CD4-positive, alpha-beta memory T cell (primary cell): ENCODE data around the gene LBHD1. TPM values are rescaled to one million over a fixed set of nuclear protein-coding genes. Genes with fewer than 3 reads are reported as not detected.
"Not testable (repeated sequence)": the region's sequence is repeated elsewhere in the genome, so short reads cannot be mapped to it uniquely, and the experiment has no call there.

Source experiments
- CTCF ChIA-PET: fragments of 350-600 bp; sonication (Branson Sonifier 250); formaldehyde crosslinking; loops from one replicate; lab custom pipeline; 2021; ENCODE audit warnings: inconsistent platforms; ENCODE audit not compliant: partially characterized antibody; lab: Charles Lee
- POLR2A ChIA-PET: fragments of 350-600 bp; sonication (Branson Sonifier 250); formaldehyde crosslinking; loops from one replicate; lab custom pipeline; 2021; ENCODE audit not compliant: partially characterized antibody; lab: Charles Lee
- DNase-seq, 5 donors: peaks; one replicate each; pipeline versions ENCODE4 v3.0.0 to v3.0.0-alpha.2; 2020 to 2022; ENCODE audit warnings: mixed read lengths in 1 of 5
- H3K27ac ChIP-seq: one replicate; pipeline ENCODE4 v1.7.0; 2013; ENCODE audit warnings: low read depth, low read length
- H3K27me3 ChIP-seq: 2 replicates; pipeline ENCODE4 v1.7.0; 2013; ENCODE audit warnings: mild to moderate bottlenecking, low read length, moderate library complexity; ENCODE audit not compliant: insufficient read depth
- H3K36me3 ChIP-seq: 2 replicates; pipeline ENCODE4 v1.7.0; 2013; ENCODE audit warnings: mild to moderate bottlenecking, low read length, moderate library complexity; ENCODE audit not compliant: insufficient read depth
- H3K4me1 ChIP-seq: 2 replicates; pipeline ENCODE4 v1.7.0; 2013; ENCODE audit warnings: mild to moderate bottlenecking, low read length, moderate library complexity; ENCODE audit not compliant: insufficient read depth
- H3K4me3 ChIP-seq, 2 donors: one replicate each; pipeline ENCODE4 v1.7.0; 2013; ENCODE audit warnings: low read length in 2 of 2, mild to moderate bottlenecking in 1 of 2
- H3K9me3 ChIP-seq, 2 donors: one replicate each; pipeline ENCODE4 v1.7.0; 2013; ENCODE audit warnings: low read length in 2 of 2, control low read depth in 1 of 2; ENCODE audit not compliant: control insufficient read depth in 1 of 2
- H3K27ac Mint-ChIP-seq, 7 donors: one replicate each; pipeline ENCODE4 v1.8.0; 2020 to 2021; ENCODE audit warnings: mixed read lengths in 7 of 7, mild to moderate bottlenecking in 6 of 7, inconsistent platforms in 3 of 7, moderate library complexity in 3 of 7
- H3K27me3 Mint-ChIP-seq, 2 donors: one replicate each; pipeline ENCODE4 v1.8.0; 2020 to 2021; ENCODE audit warnings: mixed read lengths in 2 of 2
- H3K36me3 Mint-ChIP-seq, 2 donors: one replicate each; pipeline ENCODE4 v1.8.0; 2020 to 2021; ENCODE audit warnings: mixed read lengths in 2 of 2, inconsistent platforms in 1 of 2, mild to moderate bottlenecking in 1 of 2
- H3K4me1 Mint-ChIP-seq, 4 donors: one replicate each; pipeline ENCODE4 v1.8.0; 2020 to 2021; ENCODE audit warnings: mixed read lengths in 4 of 4, mild to moderate bottlenecking in 1 of 4
- H3K4me3 Mint-ChIP-seq, 8 donors: one replicate each; pipeline ENCODE4 v1.8.0; 2020 to 2021; ENCODE audit warnings: mixed read lengths in 8 of 8, mild to moderate bottlenecking in 7 of 8, moderate library complexity in 6 of 8, inconsistent platforms in 3 of 8
- H3K9me3 Mint-ChIP-seq, 8 donors: one replicate each; pipeline ENCODE4 v1.8.0; 2020 to 2021; ENCODE audit warnings: mixed read lengths in 8 of 8, mild to moderate bottlenecking in 5 of 8, inconsistent platforms in 3 of 8, moderate library complexity in 1 of 8
- intact Hi-C: fragments of 100-400 bp; cut with micrococcal nuclease; formaldehyde crosslinking; loops from one replicate; pipeline ENCODE4 v1.15.1; 2023
- polyA plus RNA-seq, 2 donors: library from polyadenylated mRNA; unstranded; fragments of 300-500 nt; fragmentation: Illumina TruSeq; gene quantifications; one replicate each; pipeline ENCODE4 v1.2.3, GENCODE V29; 2021
- total RNA-seq, 2 experiments: library from RNA; stranded (reverse); gene quantifications; one replicate each; pipeline ENCODE4 v1.2.3, GENCODE V29; 2021

The LBHD1 gene
- total and polyA plus RNA-seq, 4 experiments from 2014 or later, result 2.4 to 28.6 (median 14.7) TPM

DNA sequence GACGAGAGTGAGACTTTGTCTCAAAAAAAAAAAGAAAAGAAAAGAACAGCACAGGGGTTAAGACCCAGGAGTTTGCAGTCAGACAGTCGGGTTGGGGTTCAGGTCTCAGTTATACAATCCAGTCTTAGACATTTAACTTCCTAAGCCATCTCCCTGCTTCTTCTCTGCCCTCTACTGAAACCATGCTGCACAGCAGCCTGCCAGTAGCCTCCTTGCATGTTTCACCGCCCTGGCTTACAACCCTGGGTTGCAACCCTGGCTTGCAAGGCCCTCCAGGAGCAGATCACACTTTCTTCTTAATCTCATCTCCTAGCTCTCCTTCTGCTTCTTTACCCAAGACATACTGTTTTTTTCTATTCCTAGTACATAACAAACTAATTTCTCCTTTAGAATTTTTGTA, 44.4 kb downstream of the LBHD1 start:
- H3K9me3 Mint-ChIP-seq, result no peaks in the 10 kb centered on the region
- H3K36me3 ChIP-seq, result peaks cover 71% of the 10 kb centered on the region
- no peak overlapping the region for H3K4me3 ChIP-seq
- H3K9me3 ChIP-seq, result no peaks in the 10 kb centered on the region
- no peak overlapping the region for H3K4me3 Mint-ChIP-seq
- no peaks in the 10 kb centered on the region for H3K27me3 Mint-ChIP-seq
- H3K4me1 Mint-ChIP-seq, result peaks cover 0 to 4% (median 2%) of the 10 kb centered on the region in 4 donors
- peak overlapping the region in 6 of 7 donors; percentile 3 to 83 (median 52) for H3K27ac Mint-ChIP-seq
- POLR2A ChIA-PET, result interaction anchor here (1.2 to 2.7 kb wide), 2 partner anchors 19 to 25 kb away, joined by 3 to 12 read pairs; partner anchors contain the start of genes GANAB and INTS5
- DNase-seq, result no peak
- intact Hi-C loops, result no loop called here
- H3K36me3 Mint-ChIP-seq, result peaks cover 53 to 72% of the 10 kb centered on the region in 2 donors
- no peaks in the 10 kb centered on the region for H3K27me3 ChIP-seq
- H3K27ac ChIP-seq, result no peak overlapping the region
- CTCF ChIA-PET, result interaction anchor here (0.9 kb wide), 1 partner anchor 36 kb away, joined by 4 read pairs; the partner anchor contains the start of gene TUT1
- H3K4me1 ChIP-seq, result no peaks in the 10 kb centered on the region

DNA sequence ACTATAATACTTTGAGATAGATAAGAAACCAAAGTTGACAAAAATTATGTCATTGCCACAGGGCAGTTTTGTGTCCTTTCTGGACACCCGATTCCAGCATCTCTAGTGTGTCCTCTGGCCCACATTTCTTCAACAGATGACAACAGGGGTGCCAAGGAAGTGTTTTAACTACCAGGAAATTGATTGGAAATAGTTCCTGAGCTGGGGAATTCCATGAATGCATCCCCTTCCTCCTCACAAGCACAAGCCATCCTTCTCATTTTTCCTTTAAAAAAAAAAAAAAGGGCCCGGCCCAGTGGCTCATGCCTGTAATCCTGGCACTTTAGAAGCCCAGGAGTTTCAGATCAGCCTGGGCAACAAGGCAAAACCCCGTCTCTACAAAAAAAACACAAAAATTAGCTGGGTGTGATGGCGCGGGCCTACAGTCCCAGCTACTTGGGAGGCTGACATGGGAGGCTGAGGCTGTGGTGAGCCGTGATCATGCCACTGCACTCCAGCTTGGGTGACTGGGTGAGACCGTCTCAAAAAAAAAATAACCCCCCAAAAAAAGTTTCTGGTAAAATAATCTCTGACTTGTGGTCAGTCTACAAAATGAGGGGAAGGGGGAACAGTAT, 49.5 kb downstream of the LBHD1 start:
- H3K27ac Mint-ChIP-seq, result peak overlapping the region; percentile 91 to 99 (median 96)
- Histone ChIP-seq H3K9me3 (no peaks in the 10 kb centered on the region), H3K36me3 (peaks cover 26% of the 10 kb centered on the region), H3K4me1 (peaks cover 26% of the 10 kb centered on the region), H3K27ac (peak overlapping the region; percentile 94), H3K27me3 (no peaks in the 10 kb centered on the region), H3K4me3 (no peak overlapping the region)
- peaks cover 19 to 29% (median 20%) of the 10 kb centered on the region in 4 donors for H3K4me1 Mint-ChIP-seq
- H3K4me3 Mint-ChIP-seq, result peak overlapping the region; percentile 86 to 97 (median 90)
- DNase-seq, result no peak
- no peaks in the 10 kb centered on the region for H3K9me3 Mint-ChIP-seq
- intact Hi-C loops, result loop anchor here (1.0 to 2.0 kb wide), 4 partner anchors 24 to 42 kb away; partner anchors contain the start of genes C11orf98, CSKMT, GANAB and INTS5
- CTCF ChIA-PET, result interaction anchor here (0.8 to 2.0 kb wide), 9 partner anchors 11 to 71 kb away, joined by 3 to 23 read pairs (median 4); partner anchors contain the start of genes C11orf98, CSKMT, INTS5 and MTA2
- POLR2A ChIA-PET, result interaction anchor here (0.6 to 8.0 kb wide), 32 partner anchors 9 to 233 kb away, joined by 3 to 114 read pairs (median 8); partner anchors contain the start of genes C11orf98, CSKMT, EEF1G and EML3
- peaks cover 20 to 41% of the 10 kb centered on the region in 2 donors for H3K36me3 Mint-ChIP-seq
- no peaks in the 10 kb centered on the region for H3K27me3 Mint-ChIP-seq

DNA sequence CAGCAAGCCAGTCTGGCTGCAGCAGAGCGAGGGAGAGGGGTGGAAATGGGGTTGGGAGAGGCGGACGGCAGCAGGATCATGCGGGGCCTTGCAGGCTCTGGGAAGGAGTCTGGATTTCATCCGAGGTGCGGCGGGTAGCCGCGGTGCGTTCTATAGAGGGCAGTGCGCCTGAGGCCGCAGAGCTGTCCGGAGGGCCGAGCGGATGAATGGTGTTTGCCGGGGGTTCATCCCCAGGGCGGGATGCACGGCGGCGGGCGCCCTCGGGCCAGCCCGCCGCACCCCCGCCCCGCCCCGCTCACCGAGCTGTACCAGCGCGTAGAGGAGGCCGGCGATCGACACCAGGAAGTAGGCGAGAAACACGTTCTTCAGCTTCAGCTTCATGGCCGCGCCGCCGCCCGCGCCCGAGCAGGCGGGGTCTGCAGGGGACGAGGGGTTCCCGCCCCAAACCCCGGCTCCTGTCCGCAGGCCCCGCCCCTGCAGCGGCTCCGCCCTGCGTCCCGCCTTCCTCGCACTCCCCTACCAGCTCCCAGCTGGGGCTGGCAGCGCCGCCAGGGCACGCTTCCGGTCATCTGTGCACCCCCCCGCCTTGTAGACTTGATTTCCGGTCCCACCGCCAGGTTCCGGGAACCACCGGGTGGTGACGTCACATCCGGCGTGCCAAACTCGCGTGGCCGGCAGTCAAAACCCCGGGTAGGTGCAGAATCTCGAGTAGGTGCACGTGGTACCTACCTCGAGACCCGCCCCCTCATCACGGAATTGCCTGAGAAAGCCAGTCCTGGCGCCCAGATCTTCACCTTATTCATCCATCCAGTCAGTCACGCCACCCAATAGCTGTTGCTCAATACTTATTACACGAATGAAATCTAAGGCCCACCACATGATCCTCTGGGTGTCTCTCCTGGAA, 50.2 kb downstream of the LBHD1 start, which contains the start of gene B3GAT3:
Gene B3GAT3, minus strand, starts transcription at position 420 of the 904 bp plus-strand sequence. Its CDS starts 39 bp downstream, at position 381.
- Histone ChIP-seq H3K27ac (peak within 1 kb of the TSS; percentile 94), H3K9me3 (no peaks in the 10 kb centered on the region), H3K4me3 (peak within 1 kb of the TSS; percentile 83 to 89), H3K36me3 (peaks cover 20% of the 10 kb centered on the region), H3K4me1 (peaks cover 26% of the 10 kb centered on the region), H3K27me3 (no peaks in the 10 kb centered on the region)
- intact Hi-C loops, result loop anchor here (1.0 to 2.0 kb wide), 5 partner anchors 9 to 43 kb away; partner anchors contain the start of genes C11orf98, CSKMT, GANAB and INTS5
- CTCF ChIA-PET, result interaction anchor here (0.6 to 2.0 kb wide), 9 partner anchors 20 to 64 kb away, joined by 3 to 23 read pairs (median 3); partner anchors contain the start of genes C11orf98, CSKMT, INTS5 and MTA2
- DNase-seq, result peak; percentile 95 to 99 (median 96)
- POLR2A ChIA-PET, result interaction anchor here (0.6 to 8.0 kb wide), 36 partner anchors 8 to 234 kb away, joined by 3 to 114 read pairs (median 7); partner anchors contain the start of genes C11orf98, CSKMT, EEF1G and EML3
- Mint-ChIP-seq H3K4me3 (peak within 1 kb of the TSS; percentile 89 to 98 (median 95)), H3K27ac (peak within 1 kb of the TSS; percentile 91 to 99 (median 98)), H3K4me1 (peaks cover 19 to 29% (median 20%) of the 10 kb centered on the region in 4 donors), H3K9me3 (no peaks in the 10 kb centered on the region), H3K36me3 (peaks cover 15 to 38% of the 10 kb centered on the region in 2 donors), H3K27me3 (no peaks in the 10 kb centered on the region)

DNA sequence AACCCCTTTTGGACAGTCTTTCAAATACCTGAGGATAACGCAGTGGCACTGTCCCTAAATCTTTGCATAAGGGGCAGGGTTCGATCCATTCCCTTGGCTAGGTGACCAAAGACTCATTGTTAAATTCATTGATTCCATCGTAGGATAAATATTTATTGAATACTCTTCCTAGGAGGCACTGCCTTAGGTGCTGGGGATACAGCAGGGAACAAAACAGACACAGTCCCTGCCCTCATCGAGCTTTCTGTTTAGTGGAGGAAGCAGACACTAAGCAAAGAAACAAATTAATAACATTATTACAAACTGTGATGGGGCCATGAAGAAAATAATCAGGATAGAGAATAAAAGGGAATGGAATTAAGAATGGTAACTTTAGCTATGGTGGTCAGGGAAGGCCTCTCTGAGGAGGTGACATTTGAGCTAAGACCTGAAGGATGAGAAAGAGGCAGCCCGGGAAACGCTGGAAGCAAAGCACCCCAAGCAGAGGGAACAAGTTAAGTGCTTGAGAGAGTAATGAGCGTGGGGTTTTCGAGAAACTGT, 51.0 kb downstream of the LBHD1 start:
- CTCF ChIA-PET, result interaction anchor here (0.6 to 2.0 kb wide), 5 partner anchors 22 to 64 kb away, joined by 3 to 23 read pairs (median 4); partner anchors contain the start of genes INTS5 and TUT1
- intact Hi-C loops, result loop anchor here (1.0 kb wide), 1 partner anchor 8 kb away; the partner anchor contains the start of gene ROM1
- no peak for DNase-seq
- Histone ChIP-seq H3K27ac (peak overlapping the region; percentile 94), H3K4me3 (peak overlapping the region; percentile 83 to 89), H3K36me3 (peaks cover 20% of the 10 kb centered on the region), H3K9me3 (no peaks in the 10 kb centered on the region), H3K4me1 (peaks cover 26% of the 10 kb centered on the region), H3K27me3 (no peaks in the 10 kb centered on the region)
- Mint-ChIP-seq H3K4me1 (peaks cover 19 to 29% (median 20%) of the 10 kb centered on the region in 4 donors), H3K9me3 (no peaks in the 10 kb centered on the region), H3K36me3 (peaks cover 10 to 36% of the 10 kb centered on the region in 2 donors), H3K27ac (peak overlapping the region; percentile 91 to 99 (median 98)), H3K4me3 (peak overlapping the region; percentile 89 to 98 (median 95)), H3K27me3 (no peaks in the 10 kb centered on the region)
- POLR2A ChIA-PET, result interaction anchor here (0.6 to 8.0 kb wide), 29 partner anchors 8 to 220 kb away, joined by 3 to 114 read pairs (median 8); partner anchors contain the start of genes C11orf98, CSKMT, EEF1G and EML3

DNA sequence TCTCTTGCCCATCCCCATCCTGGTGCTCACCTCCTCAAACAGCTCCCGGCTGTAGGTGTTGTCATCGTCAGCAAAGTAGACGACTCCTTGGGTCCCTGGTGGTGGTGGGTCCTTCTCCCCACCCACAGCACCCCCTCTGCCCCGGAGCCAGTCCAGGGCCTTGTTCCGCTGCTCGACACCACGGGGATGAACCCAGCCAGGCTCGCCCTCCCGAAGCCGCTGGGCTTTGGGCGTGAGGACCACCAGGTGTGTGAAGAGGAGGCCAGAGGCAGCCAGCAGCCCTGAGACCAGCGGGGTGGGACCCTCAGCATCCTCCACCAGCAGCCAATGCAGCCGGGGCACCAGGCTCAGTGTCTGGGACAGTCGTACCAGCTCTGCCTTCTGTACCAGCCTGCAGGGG, 55.1 kb downstream of the LBHD1 start:
- H3K27me3 ChIP-seq, H3K9me3 ChIP-seq, DNase-seq, H3K27me3 Mint-ChIP-seq, intact Hi-C loops, H3K27ac ChIP-seq, H3K9me3 Mint-ChIP-seq, H3K4me3 ChIP-seq, H3K27ac Mint-ChIP-seq, H3K36me3 ChIP-seq, H3K4me3 Mint-ChIP-seq: not testable (repeated sequence)
- Mint-ChIP-seq H3K4me1 (peaks cover 21 to 47% (median 30%) of the 10 kb centered on the region in 4 donors), H3K36me3 (peaks cover 6 to 23% of the 10 kb centered on the region in 2 donors)
- POLR2A ChIA-PET, result interaction anchor here (0.6 to 1.5 kb wide), 2 partner anchors 18 to 36 kb away, joined by 3 read pairs; partner anchors contain the start of gene INTS5
- CTCF ChIA-PET, result interaction anchor here (0.6 kb wide), 1 partner anchor 159 kb away, joined by 3 read pairs; no protein-coding TSS in a partner anchor
- H3K4me1 ChIP-seq, result peaks cover 44% of the 10 kb centered on the region

DNA sequence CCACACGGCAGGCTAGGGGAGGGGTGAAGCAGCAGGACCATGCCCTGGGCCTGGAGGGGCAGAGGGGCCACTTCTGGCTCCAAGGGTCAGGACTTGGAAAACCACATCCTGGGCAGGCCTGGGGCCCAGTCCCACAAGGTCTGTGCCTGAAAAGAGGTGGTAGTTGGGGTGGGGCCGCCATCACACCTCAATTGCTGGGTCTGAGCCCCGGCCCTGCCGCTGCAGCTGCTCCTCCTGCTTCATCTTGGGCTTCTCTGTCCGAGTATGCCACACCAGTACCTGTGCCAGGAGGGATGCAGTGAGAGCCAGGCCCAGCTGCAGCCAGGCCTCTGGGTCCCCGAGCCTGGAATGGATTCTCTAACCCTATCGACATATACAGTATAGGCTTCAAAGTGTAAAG, 56.5 kb downstream of the LBHD1 start:
- no peak overlapping the region for H3K4me3 ChIP-seq
- no peak for DNase-seq
- ChIA-PET CTCF (interaction anchor here (0.7 kb wide), 1 partner anchor 79 kb away, joined by 3 read pairs; no protein-coding TSS in a partner anchor), POLR2A (interaction anchor here (1.4 to 10.8 kb wide), 2 partner anchors 14 to 21 kb away, joined by 3 to 142 read pairs; partner anchors contain the start of genes MTA2 and TUT1)
- Mint-ChIP-seq H3K9me3 (no peaks in the 10 kb centered on the region), H3K4me1 (peaks cover 14 to 49% (median 28%) of the 10 kb centered on the region in 4 donors), H3K36me3 (peaks cover 6 to 23% of the 10 kb centered on the region in 2 donors), H3K27me3 (no peaks in the 10 kb centered on the region), H3K4me3 (no peak overlapping the region), H3K27ac (peak overlapping the region in 2 of 7 donors; percentile 30 to 43)
- no peaks in the 10 kb centered on the region for H3K9me3 ChIP-seq
- intact Hi-C loops, result no loop called here
- H3K27ac ChIP-seq, result no peak overlapping the region
- peaks cover 13% of the 10 kb centered on the region for H3K36me3 ChIP-seq
- peaks cover 47% of the 10 kb centered on the region for H3K4me1 ChIP-seq
- no peaks in the 10 kb centered on the region for H3K27me3 ChIP-seq
